Endothelial cell of umbilical vein (primary cell): ENCODE measurements around the gene TMEM38A.
"Not testable (repeated sequence)": the region's sequence is repeated elsewhere in the genome, so short reads cannot be mapped to it uniquely, and the experiment has no call there.

Source experiments
- CTCF ChIP-seq, 2 donors: IDR thresholded peaks; 1 replicate in 1 of 2; 2 replicates in 1 of 2; pipeline ENCODE4 v1.5.1; 2011; ENCODE audit warnings: low read length in 2 of 2, mild to moderate bottlenecking in 2 of 2, moderate library complexity in 2 of 2, control low read depth in 1 of 2, inconsistent platforms in 1 of 2, low read depth in 1 of 2; ENCODE audit not compliant: insufficient read depth in 1 of 2; ENCODE audit errors: extremely low read depth in 1 of 2
- EZH2 ChIP-seq: IDR thresholded peaks from 2 replicates; pipeline ENCODE4 v1.6.1; 2012; ENCODE audit warnings: borderline replicate concordance, low read depth, mild to moderate bottlenecking, moderate library complexity, low read length, inconsistent platforms; ENCODE audit not compliant: severe bottlenecking
- GATA2 ChIP-seq: IDR thresholded peaks from 2 replicates; pipeline ENCODE4 v1.7.0; 2011; ENCODE audit warnings: low read depth, mild to moderate bottlenecking, moderate library complexity, mixed read lengths, low read length; ENCODE audit not compliant: insufficient read length, insufficient read depth
- POLR2A ChIP-seq: IDR thresholded peaks from 2 replicates; pipeline ENCODE4 v1.6.1; 2012; ENCODE audit warnings: low read depth, mild to moderate bottlenecking, control low read depth, low read length
- POLR2AphosphoS5 ChIP-seq: IDR thresholded peaks from 2 replicates; pipeline ENCODE4 v1.6.1; 2012; ENCODE audit warnings: low read depth, mild to moderate bottlenecking, control low read depth, low read length, moderate library complexity; ENCODE audit not compliant: insufficient read depth

DNA sequence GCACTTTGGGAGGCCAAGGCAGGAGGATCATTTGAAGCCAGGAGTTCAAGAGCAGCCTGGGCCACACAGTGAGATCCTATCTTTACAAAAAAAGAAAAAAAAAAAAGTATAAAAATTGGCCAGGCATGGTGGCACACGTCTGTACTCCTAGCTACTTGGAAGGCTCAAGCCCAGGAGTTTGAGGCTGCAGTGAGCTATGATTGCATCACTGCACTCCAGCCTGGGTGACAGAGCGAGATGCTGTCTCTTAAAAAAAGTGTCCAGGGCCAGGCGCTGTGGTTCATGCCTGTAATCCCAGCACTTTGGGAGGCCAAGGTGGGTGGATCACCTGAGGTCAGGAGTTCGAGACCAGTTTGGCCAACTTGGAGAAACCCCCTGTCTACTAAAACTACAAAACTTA, 12.9 kb downstream of the TMEM38A start:
- not testable (repeated sequence) for TF ChIP-seq POLR2A; CTCF (IDR thresholded peaks at IDR 0.05; ENCODE audit: extremely low read depth in 1 of 2, insufficient read depth in 1 of 2, low read depth in 1 of 2, low read length in 2 of 2); GATA2; POLR2AphosphoS5; EZH2
